ENCODE data around the gene GAS7.

GAS7 gene

DNA sequence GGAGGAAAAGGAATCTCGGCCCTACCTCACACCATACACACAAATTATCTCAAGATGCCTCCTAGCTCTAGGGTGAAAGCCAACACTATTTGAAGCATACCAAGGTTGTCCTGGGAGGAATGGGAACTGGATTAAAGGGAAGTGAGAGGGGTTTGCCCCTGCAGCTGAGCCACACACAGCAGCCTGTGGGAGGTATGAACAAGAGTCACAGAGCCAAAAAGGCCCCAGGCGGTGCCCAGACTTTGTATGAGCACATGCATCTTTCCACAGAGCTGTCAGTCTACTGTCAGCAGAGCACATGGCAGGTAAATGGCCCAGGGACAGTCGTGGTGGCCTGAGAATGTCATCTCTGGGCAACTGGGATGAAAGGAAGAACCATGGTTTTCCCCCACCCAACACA, 262.3 kb downstream of the GAS7 start:
- H3K4me3 ChIP-seq (ENCODE audit: low read depth, low read length) = no peak overlapping the region
- TF ChIP-seq CTCF (IDR thresholded peaks at IDR 0.05; ENCODE audit: low read depth, low read length) = no peak

DNA sequence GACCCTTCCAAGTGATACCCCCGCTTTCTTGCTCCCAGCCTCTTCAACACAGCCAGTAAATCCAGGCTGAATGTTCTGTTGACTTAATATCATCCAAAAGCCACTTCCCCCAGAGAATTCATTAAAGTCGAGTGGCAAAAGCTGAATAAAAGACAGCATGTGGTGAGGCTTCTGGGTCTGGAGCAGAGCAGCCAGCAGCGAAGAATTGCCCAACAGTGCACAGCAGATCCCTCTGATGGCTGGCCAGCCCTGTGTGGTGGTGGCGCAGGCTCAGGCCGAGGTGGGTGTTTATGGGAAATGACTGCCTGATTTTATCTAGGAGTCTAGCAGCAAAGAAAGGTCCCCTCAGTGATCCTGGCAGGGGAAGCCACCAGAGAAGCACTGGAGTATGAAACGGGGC, 263.0 kb downstream of the GAS7 start:
- TF ChIP-seq CTCF (IDR thresholded peaks at IDR 0.05; ENCODE audit: low read depth, low read length) = no peak
- H3K4me3 ChIP-seq (ENCODE audit: low read depth, low read length) = no peak overlapping the region

- TF ChIP-seq CTCF (IDR thresholded peaks at IDR 0.05; ENCODE audit: low read depth, low read length) = no peak
- no peak overlapping the region for H3K4me3 ChIP-seq (ENCODE audit: low read depth, low read length)
These were observed 264.1 kb downstream of the GAS7 start for GRCh38 chr17:9934331-9934730.

- no peak for TF ChIP-seq CTCF (IDR thresholded peaks at IDR 0.05; ENCODE audit: low read depth, low read length)
- H3K4me3 ChIP-seq (ENCODE audit: low read depth, low read length) = no peak overlapping the region
These were observed 265.9 kb downstream of the GAS7 start for GRCh38 chr17:9932491-9932890.

DNA sequence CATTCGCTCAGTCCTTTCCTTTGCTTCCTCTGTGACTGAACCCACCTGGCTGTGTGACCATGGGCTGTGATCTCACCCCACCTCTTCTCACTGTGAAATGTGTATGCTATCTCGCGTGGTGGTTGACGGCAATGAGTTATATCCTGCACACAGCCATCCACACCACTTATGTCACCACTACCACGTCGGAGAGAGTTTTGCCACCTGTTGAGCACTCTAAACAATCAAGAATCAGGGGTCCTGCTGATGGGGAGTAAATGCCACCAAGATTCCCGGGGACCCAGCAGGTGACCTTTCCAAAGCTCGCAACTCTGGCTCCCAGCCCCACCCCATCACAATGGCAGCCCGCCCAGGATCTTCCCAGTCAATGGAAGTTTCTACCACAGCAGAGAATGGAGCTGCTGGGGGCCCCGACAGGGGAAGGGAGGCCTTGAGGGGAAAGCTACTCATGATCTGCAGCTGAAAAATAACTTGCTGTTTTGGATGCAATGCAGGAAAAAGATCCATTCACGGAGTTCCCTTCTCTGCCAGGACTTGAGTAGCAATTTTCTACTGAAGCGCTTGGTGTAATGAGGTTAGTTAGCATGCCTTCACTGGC, 267.2 kb downstream of the GAS7 start:
- no peak for TF ChIP-seq CTCF (IDR thresholded peaks at IDR 0.05; ENCODE audit: low read depth, low read length)
- no peak overlapping the region for H3K4me3 ChIP-seq (ENCODE audit: low read depth, low read length)

DNA sequence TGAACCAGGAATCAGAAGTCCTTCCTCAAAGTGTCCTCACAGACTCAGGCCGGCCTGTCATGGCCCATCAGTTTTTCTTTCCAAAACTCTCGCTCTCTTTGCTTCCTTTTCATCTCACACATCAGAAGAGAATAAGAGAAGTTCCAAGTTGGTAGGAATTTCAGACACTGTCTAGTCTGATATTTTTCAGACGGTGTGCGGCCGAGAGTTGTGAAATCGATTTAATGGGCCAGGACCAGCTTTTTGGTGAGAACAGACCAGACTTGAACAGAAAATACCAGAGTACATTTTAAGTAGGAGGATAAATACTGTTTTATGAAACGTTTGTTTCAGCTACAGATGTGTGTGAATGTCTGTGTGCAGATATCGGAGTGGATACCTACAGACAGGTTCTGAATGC, 268.5 kb downstream of the GAS7 start:
- no peak for TF ChIP-seq CTCF (IDR thresholded peaks at IDR 0.05; ENCODE audit: low read depth, low read length)
- H3K4me3 ChIP-seq (ENCODE audit: low read depth, low read length) = no peak overlapping the region

DNA sequence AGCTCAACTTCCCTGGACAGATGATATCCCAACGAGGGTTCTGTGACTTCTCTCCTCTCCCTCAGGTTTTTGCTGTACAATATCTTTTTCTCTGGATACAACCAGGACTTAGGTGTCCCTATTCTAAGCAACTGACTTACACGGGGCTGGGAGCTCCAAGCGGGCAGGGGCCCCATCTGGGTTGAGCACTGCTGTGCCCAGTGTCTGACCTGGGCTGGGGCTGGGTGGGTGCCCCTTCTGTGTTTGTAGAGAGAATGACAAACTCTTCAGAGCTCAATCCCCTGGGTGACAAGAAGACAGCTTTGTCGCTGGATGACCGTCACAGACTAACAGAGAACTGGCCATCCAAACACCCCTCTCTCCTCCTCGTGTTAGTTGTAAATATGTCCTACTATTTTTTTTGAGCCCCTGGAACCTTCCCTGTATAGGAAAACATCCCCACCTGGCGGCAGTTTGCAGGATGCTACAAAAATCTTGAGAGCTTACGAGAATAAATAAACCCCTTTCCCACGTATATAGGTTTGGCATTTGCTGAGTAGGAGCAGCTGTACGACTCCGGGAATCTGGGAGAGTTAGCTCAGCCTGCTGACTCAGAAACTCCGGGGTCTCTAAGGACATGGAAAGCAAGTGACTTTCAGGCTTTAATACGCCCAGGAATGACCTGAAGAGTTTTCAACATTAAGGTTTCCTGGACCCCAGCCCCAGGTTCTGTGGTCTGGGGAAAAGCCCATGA, 269.6 kb downstream of the GAS7 start:
- H3K4me3 ChIP-seq (ENCODE audit: low read depth, low read length) = no peak overlapping the region
- peak; percentile 69 for TF ChIP-seq CTCF (IDR thresholded peaks at IDR 0.05; ENCODE audit: low read depth, low read length)
